Upper lobe of left lung (tissue), 4 donors: ENCODE measurements around the gene DDI2.

Experiments
- CTCF ChIP-seq, 6 experiments: fragments of 450-650 bp in 4 of 6; fragments of 200-600 bp in 2 of 6; sonication (generic) in 2 of 6; IDR thresholded peaks; one replicate each; pipeline ENCODE4 v1.5.1; 2016 to 2019; ENCODE audit warnings: antibody characterized with exemption in 6 of 6
- POLR2AphosphoS5 ChIP-seq, 2 donors: sonication (generic); formaldehyde crosslinking; IDR thresholded peaks; one replicate each; pipeline ENCODE4 v1.5.1; 2017; ENCODE audit warnings: antibody characterized with exemption in 2 of 2

- TF ChIP-seq CTCF (IDR thresholded peaks at IDR 0.05): no peak
- no peak for TF ChIP-seq POLR2AphosphoS5 (IDR thresholded peaks at IDR 0.05)
These were observed 8.0 kb downstream of the DDI2 start for GRCh38 chr1:15625056-15625917.
